ENCODE data around the gene YTHDC2. TPM values are rescaled to one million over a fixed set of nuclear protein-coding genes. Genes with fewer than 3 reads are reported as not detected.

Gene YTHDC2
- total RNA-seq, 2 experiments from 2014 or later: 40.3 to 60.1 TPM

GRCh38 chr5:113487781-113488644 lies 25.5 kb upstream of the YTHDC2 start, which contains the start of gene MCC:
Gene MCC (minus strand): TSS chr5:113488453.
- Histone ChIP-seq H4K20me1 (ENCODE audit: insufficient read depth, low read length) (no peaks in the 10 kb centered on the region), H3K4me3 (ENCODE audit: low read depth, low read length, poor library complexity, severe bottlenecking) (no peak within 1 kb of the TSS), H3K36me3 (ENCODE audit: insufficient read depth, low read length) (no peaks in the 10 kb centered on the region), H3K4me2 (ENCODE audit: low read length) (no peak within 1 kb of the TSS), H3K9me2 (ENCODE audit: insufficient read depth, low read length) (no peaks in the 10 kb centered on the region), H3K4me1 (ENCODE audit: insufficient read depth, low read length, poor library complexity, severe bottlenecking) (no peaks in the 10 kb centered on the region), H3K79me2 (ENCODE audit: insufficient read depth, low read depth, low read length) (no peaks in the 10 kb centered on the region), H3K9me3 (ENCODE audit: low read length) (peaks cover 11% of the 10 kb centered on the region; the same call in 1 of the 2 replicates), H2AFZ (ENCODE audit: low read length) (no peak within 1 kb of the TSS), H3K27ac (ENCODE audit: low read depth, low read length, poor library complexity, severe bottlenecking) (no peak within 1 kb of the TSS)
- POLR2A ChIA-PET: no interaction called here
- TF ChIP-seq CTCF (conservative IDR thresholded peaks at IDR 0.05; ENCODE audit: low read length) (no peak), EZH2phosphoT487 (IDR thresholded peaks at IDR 0.05; ENCODE audit: borderline replicate concordance, low read depth, low read length) (no peak)
- BruUV-seq (replicated peaks): no TSS peak
- CTCF ChIA-PET (ENCODE audit: unreplicated experiment): no interaction called here
- intact Hi-C loops (cut with micrococcal nuclease; ENCODE audit: unreplicated experiment): no loop called here
- no peak for DNase-seq (ENCODE audit: low spot score)

GRCh38 chr5:113488645-113489184 lies 24.8 kb upstream of the YTHDC2 start:
- intact Hi-C loops (cut with micrococcal nuclease; ENCODE audit: unreplicated experiment): no loop called here
- no peak overlapping the region for H3K27ac ChIP-seq (ENCODE audit: low read depth, low read length, poor library complexity, severe bottlenecking)
- ChIA-PET POLR2A (interaction anchor here (2.0 kb wide), 1 partner anchor 12 kb away, joined by 6 read pairs; no protein-coding TSS in a partner anchor), CTCF (ENCODE audit: unreplicated experiment) (no interaction called here)
- peaks cover 11% of the 10 kb centered on the region; the same call in 1 of the 2 replicates for H3K9me3 ChIP-seq (ENCODE audit: low read length)
- DNase-seq (ENCODE audit: low spot score): no peak
- no peaks in the 10 kb centered on the region for H3K79me2 ChIP-seq (ENCODE audit: insufficient read depth, low read depth, low read length)
- H3K4me2 ChIP-seq (ENCODE audit: low read length): no peak overlapping the region
- H3K4me3 ChIP-seq (ENCODE audit: low read depth, low read length, poor library complexity, severe bottlenecking): no peak overlapping the region
- H4K20me1 ChIP-seq (ENCODE audit: insufficient read depth, low read length): no peaks in the 10 kb centered on the region
- H3K9me2 ChIP-seq (ENCODE audit: insufficient read depth, low read length): no peaks in the 10 kb centered on the region
- TF ChIP-seq EZH2phosphoT487 (IDR thresholded peaks at IDR 0.05; ENCODE audit: borderline replicate concordance, low read depth, low read length): no peak
- no peak for TF ChIP-seq CTCF (conservative IDR thresholded peaks at IDR 0.05; ENCODE audit: low read length)
- no peaks in the 10 kb centered on the region for H3K36me3 ChIP-seq (ENCODE audit: insufficient read depth, low read length)
- no TSS peak for BruUV-seq (replicated peaks)
- no peaks in the 10 kb centered on the region for H3K4me1 ChIP-seq (ENCODE audit: insufficient read depth, low read length, poor library complexity, severe bottlenecking)
- H2AFZ ChIP-seq (ENCODE audit: low read length): no peak overlapping the region

- no peak for TF ChIP-seq CTCF (conservative IDR thresholded peaks at IDR 0.05; ENCODE audit: low read length)
- TF ChIP-seq EZH2phosphoT487 (IDR thresholded peaks at IDR 0.05; ENCODE audit: borderline replicate concordance, low read depth, low read length): no peak
- Histone ChIP-seq H3K4me2 (ENCODE audit: low read length) (no peak overlapping the region), H3K9me3 (ENCODE audit: low read length) (peaks cover 11% of the 10 kb centered on the region; the same call in 1 of the 2 replicates), H3K4me1 (ENCODE audit: insufficient read depth, low read length, poor library complexity, severe bottlenecking) (no peaks in the 10 kb centered on the region), H2AFZ (ENCODE audit: low read length) (no peak overlapping the region), H3K9me2 (ENCODE audit: insufficient read depth, low read length) (no peaks in the 10 kb centered on the region), H3K27ac (ENCODE audit: low read depth, low read length, poor library complexity, severe bottlenecking) (no peak overlapping the region), H3K79me2 (ENCODE audit: insufficient read depth, low read depth, low read length) (no peaks in the 10 kb centered on the region), H3K36me3 (ENCODE audit: insufficient read depth, low read length) (no peaks in the 10 kb centered on the region), H4K20me1 (ENCODE audit: insufficient read depth, low read length) (no peaks in the 10 kb centered on the region), H3K4me3 (ENCODE audit: low read depth, low read length, poor library complexity, severe bottlenecking) (no peak overlapping the region)
- ChIA-PET POLR2A (interaction anchor here (0.6 to 2.0 kb wide), 2 partner anchors 13 to 502 kb away, joined by 3 to 6 read pairs; no protein-coding TSS in a partner anchor), CTCF (ENCODE audit: unreplicated experiment) (no interaction called here)
- no peak for DNase-seq (ENCODE audit: low spot score)
- no TSS peak for BruUV-seq (replicated peaks)
- intact Hi-C loops (cut with micrococcal nuclease; ENCODE audit: unreplicated experiment): no loop called here
These were observed 24.2 kb upstream of the YTHDC2 start for GRCh38 chr5:113489299-113489698.
